ENCODE measurements around the gene CEP128. TPM values are rescaled to one million over a fixed set of nuclear protein-coding genes. Genes with fewer than 3 reads are reported as not detected.

CEP128 gene
- polyA plus RNA-seq, 1 experiment, result 1.9 TPM

- Histone ChIP-seq H3K4me3 (ENCODE audit: low read depth, low read length) (no peak overlapping the region), H3K27me3 (ENCODE audit: control insufficient read depth, insufficient read depth, low read length) (no peaks in the 10 kb centered on the region), H3K36me3 (ENCODE audit: control insufficient read depth, insufficient read depth, low read length) (no peaks in the 10 kb centered on the region)
- CTCF ChIA-PET, result interaction anchor here (0.5 to 1.6 kb wide), 11 partner anchors 11 to 530 kb away, joined by 3 to 7 read pairs (median 4); no protein-coding TSS in a partner anchor
- POLR2A ChIA-PET, result interaction anchor here (0.7 to 0.9 kb wide), 2 partner anchors 195 to 259 kb away, joined by 3 to 10 read pairs; no protein-coding TSS in a partner anchor
- DNase-seq (ENCODE audit: low read depth), result no peak
- TF ChIP-seq, protein P1, sequence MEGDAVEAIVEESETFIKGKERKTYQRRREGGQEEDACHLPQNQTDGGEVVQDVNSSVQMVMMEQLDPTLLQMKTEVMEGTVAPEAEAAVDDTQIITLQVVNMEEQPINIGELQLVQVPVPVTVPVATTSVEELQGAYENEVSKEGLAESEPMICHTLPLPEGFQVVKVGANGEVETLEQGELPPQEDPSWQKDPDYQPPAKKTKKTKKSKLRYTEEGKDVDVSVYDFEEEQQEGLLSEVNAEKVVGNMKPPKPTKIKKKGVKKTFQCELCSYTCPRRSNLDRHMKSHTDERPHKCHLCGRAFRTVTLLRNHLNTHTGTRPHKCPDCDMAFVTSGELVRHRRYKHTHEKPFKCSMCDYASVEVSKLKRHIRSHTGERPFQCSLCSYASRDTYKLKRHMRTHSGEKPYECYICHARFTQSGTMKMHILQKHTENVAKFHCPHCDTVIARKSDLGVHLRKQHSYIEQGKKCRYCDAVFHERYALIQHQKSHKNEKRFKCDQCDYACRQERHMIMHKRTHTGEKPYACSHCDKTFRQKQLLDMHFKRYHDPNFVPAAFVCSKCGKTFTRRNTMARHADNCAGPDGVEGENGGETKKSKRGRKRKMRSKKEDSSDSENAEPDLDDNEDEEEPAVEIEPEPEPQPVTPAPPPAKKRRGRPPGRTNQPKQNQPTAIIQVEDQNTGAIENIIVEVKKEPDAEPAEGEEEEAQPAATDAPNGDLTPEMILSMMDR (IDR thresholded peaks at IDR 0.05; ENCODE audit: insufficient read depth, low read depth, low read length), result no peak
These were observed 355.4 kb downstream of the CEP128 start for GRCh38 chr14:80586131-80586530.

GRCh38 chr14:80585506-80585835, 356.1 kb downstream of the CEP128 start:
- H3K36me3 ChIP-seq (ENCODE audit: control insufficient read depth, insufficient read depth, low read length), result no peaks in the 10 kb centered on the region
- no peak for DNase-seq (ENCODE audit: low read depth)
- CTCF ChIA-PET, result interaction anchor here (0.6 to 1.5 kb wide), 5 partner anchors 19 to 372 kb away, joined by 3 to 5 read pairs (median 3); no protein-coding TSS in a partner anchor
- POLR2A ChIA-PET, result interaction anchor here (0.5 to 0.9 kb wide), 2 partner anchors 196 to 664 kb away, joined by 3 read pairs; no protein-coding TSS in a partner anchor
- TF ChIP-seq, protein P1 (IDR thresholded peaks at IDR 0.05; ENCODE audit: insufficient read depth, low read depth, low read length), result no peak
- no peak overlapping the region for H3K4me3 ChIP-seq (ENCODE audit: low read depth, low read length)
- no peaks in the 10 kb centered on the region for H3K27me3 ChIP-seq (ENCODE audit: control insufficient read depth, insufficient read depth, low read length)

- TF ChIP-seq, protein P1 (IDR thresholded peaks at IDR 0.05; ENCODE audit: insufficient read depth, low read depth, low read length), result no peak
- Histone ChIP-seq H3K4me3 (ENCODE audit: low read depth, low read length) (no peak overlapping the region), H3K36me3 (ENCODE audit: control insufficient read depth, insufficient read depth, low read length) (no peaks in the 10 kb centered on the region), H3K27me3 (ENCODE audit: control insufficient read depth, insufficient read depth, low read length) (no peaks in the 10 kb centered on the region)
- DNase-seq (ENCODE audit: low read depth), result no peak
- ChIA-PET POLR2A (interaction anchor here (0.9 kb wide), 1 partner anchor 197 kb away, joined by 3 read pairs; no protein-coding TSS in a partner anchor), CTCF (interaction anchor here (1.0 kb wide), 1 partner anchor 9 kb away, joined by 3 read pairs; no protein-coding TSS in a partner anchor)
These were observed 356.6 kb downstream of the CEP128 start for GRCh38 chr14:80584744-80585505.

DNA sequence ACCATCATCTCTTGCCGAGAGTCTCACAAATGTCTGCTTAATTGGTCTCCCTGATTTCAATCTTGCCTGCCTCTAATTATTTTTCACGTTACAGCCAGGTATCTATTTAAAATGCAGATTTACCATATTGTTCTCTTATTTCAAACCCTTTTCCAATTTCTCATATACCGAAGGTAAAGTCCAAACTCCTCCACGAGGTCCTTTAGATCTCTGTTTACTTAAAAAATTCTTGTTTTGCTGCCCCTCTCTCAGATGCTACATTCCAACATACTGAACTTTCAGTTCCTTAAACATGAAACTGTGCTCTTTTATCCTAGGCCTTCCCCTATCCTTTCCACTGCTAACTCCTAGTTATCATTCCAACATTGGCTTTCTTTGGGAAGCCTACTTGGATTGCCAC, 363.9 kb downstream of the CEP128 start:
- DNase-seq (ENCODE audit: low read depth), result no peak
- ChIA-PET POLR2A (no interaction called here), CTCF (interaction anchor here (0.9 kb wide), 1 partner anchor 15 kb away, joined by 3 read pairs; no protein-coding TSS in a partner anchor)
- H3K27me3 ChIP-seq (ENCODE audit: control insufficient read depth, insufficient read depth, low read length), result no peaks in the 10 kb centered on the region
- TF ChIP-seq, protein P1 (IDR thresholded peaks at IDR 0.05; ENCODE audit: insufficient read depth, low read depth, low read length), result no peak
- no peaks in the 10 kb centered on the region for H3K36me3 ChIP-seq (ENCODE audit: control insufficient read depth, insufficient read depth, low read length)
- H3K4me3 ChIP-seq (ENCODE audit: low read depth, low read length), result no peak overlapping the region

- DNase-seq (ENCODE audit: low read depth), result no peak
These were observed 365.1 kb downstream of the CEP128 start for GRCh38 chr14:80576401-80576800.

More at GRCh38 chr14:80576401-80576800, 365.1 kb downstream of the CEP128 start:
- Histone ChIP-seq H3K27me3 (ENCODE audit: control insufficient read depth, insufficient read depth, low read length) (no peaks in the 10 kb centered on the region), H3K36me3 (ENCODE audit: control insufficient read depth, insufficient read depth, low read length) (no peaks in the 10 kb centered on the region), H3K4me3 (ENCODE audit: low read depth, low read length) (no peak overlapping the region)
- CTCF ChIA-PET, result interaction anchor here (1.3 to 1.6 kb wide), 2 partner anchors 8 to 10 kb away, joined by 3 to 5 read pairs; no protein-coding TSS in a partner anchor
- POLR2A ChIA-PET, result no interaction called here
- TF ChIP-seq, protein P1 (IDR thresholded peaks at IDR 0.05; ENCODE audit: insufficient read depth, low read depth, low read length), result no peak

Data from BJ (cell line).